ENCODE data around the gene CCDC170.

CCDC170 gene

GRCh38 chr6:151663559-151663958, 169.7 kb downstream of the CCDC170 start:
- DNase-seq, result no peak

- no peak for DNase-seq
These were observed 170.6 kb downstream of the CCDC170 start for GRCh38 chr6:151664390-151664789.

GRCh38 chr6:151665329-151665728, 171.5 kb downstream of the CCDC170 start:
- no peak for DNase-seq

GRCh38 chr6:151666526-151666925, 172.7 kb downstream of the CCDC170 start:
- no peak for DNase-seq

GRCh38 chr6:151669208-151669560, 175.4 kb downstream of the CCDC170 start:
- DNase-seq, result no peak

- DNase-seq, result no peak
These were observed 176.3 kb downstream of the CCDC170 start for GRCh38 chr6:151670116-151670515.

Measured in activated CD4-positive, alpha-beta T cell treated with anti-CD3 and anti-CD28 coated beads for 48 hours (primary cell).